Measurements from ENCODE around the gene EDN2.

Gene EDN2

GRCh38 chr1:41447995-41448770 lies 36.3 kb downstream of the EDN2 start:
- no peaks in the 10 kb centered on the region for H3K36me3 ChIP-seq (ENCODE audit: insufficient read depth, insufficient read length, low read length)
- H3K9ac ChIP-seq (ENCODE audit: insufficient read length, low read depth) = no peak overlapping the region
- TF ChIP-seq YY1 (IDR thresholded peaks at IDR 0.05; ENCODE audit: insufficient read depth, insufficient read length) (no peak), ZNF274 (IDR thresholded peaks at IDR 0.05; ENCODE audit: low read depth, low read length) (no peak), SUZ12 (IDR thresholded peaks at IDR 0.05; ENCODE audit: extremely low read depth, insufficient read depth, insufficient read length) (no peak)
- peaks cover 18% of the 10 kb centered on the region for H3K9me3 ChIP-seq (ENCODE audit: insufficient read depth, low read length)
- H3K27me3 ChIP-seq (ENCODE audit: insufficient read depth, insufficient read length) = no peaks in the 10 kb centered on the region
- peaks cover 32% of the 10 kb centered on the region for H3K4me1 ChIP-seq (ENCODE audit: insufficient read depth, insufficient read length)
- no peak for DNase-seq (ENCODE audit: low read depth, low spot score)
- H3K4me3 ChIP-seq (ENCODE audit: insufficient read length, low read depth) = no peak overlapping the region

- TF ChIP-seq YY1 (IDR thresholded peaks at IDR 0.05; ENCODE audit: insufficient read depth, insufficient read length) (no peak), SUZ12 (IDR thresholded peaks at IDR 0.05; ENCODE audit: extremely low read depth, insufficient read depth, insufficient read length) (no peak), ZNF274 (IDR thresholded peaks at IDR 0.05; ENCODE audit: low read depth, low read length) (no peak)
- no peaks in the 10 kb centered on the region for H3K27me3 ChIP-seq (ENCODE audit: insufficient read depth, insufficient read length)
- no peak overlapping the region for H3K9ac ChIP-seq (ENCODE audit: insufficient read length, low read depth)
- no peak overlapping the region for H3K4me3 ChIP-seq (ENCODE audit: insufficient read length, low read depth)
- H3K4me1 ChIP-seq (ENCODE audit: insufficient read depth, insufficient read length) = peaks cover 32% of the 10 kb centered on the region
- DNase-seq (ENCODE audit: low read depth, low spot score) = no peak
- H3K9me3 ChIP-seq (ENCODE audit: insufficient read depth, low read length) = peaks cover 18% of the 10 kb centered on the region
- no peaks in the 10 kb centered on the region for H3K36me3 ChIP-seq (ENCODE audit: insufficient read depth, insufficient read length, low read length)
Measured at GRCh38 chr1:41446851-41447610, 37.5 kb downstream of the EDN2 start.

GRCh38 chr1:41444785-41445184 lies 39.7 kb downstream of the EDN2 start:
- no peak for DNase-seq (ENCODE audit: low read depth, low spot score)
- peaks cover 18% of the 10 kb centered on the region for H3K9me3 ChIP-seq (ENCODE audit: insufficient read depth, low read length)
- H3K4me1 ChIP-seq (ENCODE audit: insufficient read depth, insufficient read length) = peaks cover 20% of the 10 kb centered on the region
- H3K9ac ChIP-seq (ENCODE audit: insufficient read length, low read depth) = no peak overlapping the region
- H3K27me3 ChIP-seq (ENCODE audit: insufficient read depth, insufficient read length) = no peaks in the 10 kb centered on the region
- H3K4me3 ChIP-seq (ENCODE audit: insufficient read length, low read depth) = no peak overlapping the region
- no peaks in the 10 kb centered on the region for H3K36me3 ChIP-seq (ENCODE audit: insufficient read depth, insufficient read length, low read length)
- TF ChIP-seq YY1 (IDR thresholded peaks at IDR 0.05; ENCODE audit: insufficient read depth, insufficient read length) (no peak), SUZ12 (IDR thresholded peaks at IDR 0.05; ENCODE audit: extremely low read depth, insufficient read depth, insufficient read length) (no peak), ZNF274 (IDR thresholded peaks at IDR 0.05; ENCODE audit: low read depth, low read length) (no peak)

GRCh38 chr1:41444246-41444645 lies 40.2 kb downstream of the EDN2 start:
- TF ChIP-seq YY1 (IDR thresholded peaks at IDR 0.05; ENCODE audit: insufficient read depth, insufficient read length) (no peak), ZNF274 (IDR thresholded peaks at IDR 0.05; ENCODE audit: low read depth, low read length) (no peak), SUZ12 (IDR thresholded peaks at IDR 0.05; ENCODE audit: extremely low read depth, insufficient read depth, insufficient read length) (no peak)
- H3K9me3 ChIP-seq (ENCODE audit: insufficient read depth, low read length) = peaks cover 18% of the 10 kb centered on the region
- H3K4me3 ChIP-seq (ENCODE audit: insufficient read length, low read depth) = no peak overlapping the region
- H3K36me3 ChIP-seq (ENCODE audit: insufficient read depth, insufficient read length, low read length) = no peaks in the 10 kb centered on the region
- peaks cover 17% of the 10 kb centered on the region for H3K4me1 ChIP-seq (ENCODE audit: insufficient read depth, insufficient read length)
- no peaks in the 10 kb centered on the region for H3K27me3 ChIP-seq (ENCODE audit: insufficient read depth, insufficient read length)
- no peak overlapping the region for H3K9ac ChIP-seq (ENCODE audit: insufficient read length, low read depth)
- DNase-seq (ENCODE audit: low read depth, low spot score) = no peak

- Histone ChIP-seq H3K9ac (ENCODE audit: insufficient read length, low read depth) (no peak overlapping the region), H3K27me3 (ENCODE audit: insufficient read depth, insufficient read length) (no peaks in the 10 kb centered on the region), H3K36me3 (ENCODE audit: insufficient read depth, insufficient read length, low read length) (no peaks in the 10 kb centered on the region), H3K9me3 (ENCODE audit: insufficient read depth, low read length) (peaks cover 18% of the 10 kb centered on the region), H3K4me1 (ENCODE audit: insufficient read depth, insufficient read length) (peaks cover 5% of the 10 kb centered on the region), H3K4me3 (ENCODE audit: insufficient read length, low read depth) (no peak overlapping the region)
- no peak for DNase-seq (ENCODE audit: low read depth, low spot score)
- TF ChIP-seq SUZ12 (IDR thresholded peaks at IDR 0.05; ENCODE audit: extremely low read depth, insufficient read depth, insufficient read length) (no peak), ZNF274 (IDR thresholded peaks at IDR 0.05; ENCODE audit: low read depth, low read length) (no peak), YY1 (IDR thresholded peaks at IDR 0.05; ENCODE audit: insufficient read depth, insufficient read length) (no peak)
Measured at GRCh38 chr1:41442697-41443251, 41.7 kb downstream of the EDN2 start.

GRCh38 chr1:41440321-41441085 lies 44.0 kb downstream of the EDN2 start:
- Histone ChIP-seq H3K4me3 (ENCODE audit: insufficient read length, low read depth) (no peak overlapping the region), H3K9me3 (ENCODE audit: insufficient read depth, low read length) (peaks cover 18% of the 10 kb centered on the region), H3K27me3 (ENCODE audit: insufficient read depth, insufficient read length) (no peaks in the 10 kb centered on the region), H3K9ac (ENCODE audit: insufficient read length, low read depth) (no peak overlapping the region), H3K36me3 (ENCODE audit: insufficient read depth, insufficient read length, low read length) (no peaks in the 10 kb centered on the region), H3K4me1 (ENCODE audit: insufficient read depth, insufficient read length) (peaks cover 7% of the 10 kb centered on the region)
- no peak for DNase-seq (ENCODE audit: low read depth, low spot score)
- TF ChIP-seq YY1 (IDR thresholded peaks at IDR 0.05; ENCODE audit: insufficient read depth, insufficient read length) = no peak

Measured in NT2/D1 (cell line).